ENCODE data around the gene PSMC1. TPM values are rescaled to one million over a fixed set of nuclear protein-coding genes. Genes with fewer than 3 reads are reported as not detected.

PSMC1 gene
- total RNA-seq, 1 experiment from 2014 or later = 132 TPM

DNA sequence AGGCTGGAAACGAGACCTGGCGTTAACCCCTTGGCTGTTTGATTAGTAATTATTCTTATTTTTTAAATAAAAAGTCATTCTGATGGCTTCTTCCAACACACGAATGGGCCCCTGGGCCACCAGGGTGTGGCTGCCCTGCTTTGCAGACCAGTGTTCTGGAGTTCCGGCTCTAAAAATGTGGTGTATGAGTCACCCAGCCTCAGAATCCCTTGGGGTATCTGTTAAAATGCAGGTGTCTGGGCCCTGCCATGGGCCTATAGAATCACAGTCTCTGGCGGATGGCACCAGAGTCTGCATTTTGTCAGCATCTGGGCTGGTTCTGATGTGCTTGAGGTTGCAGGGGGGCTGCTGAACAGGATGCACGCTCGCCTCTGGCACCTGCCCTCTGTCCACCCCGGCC lies 2.5 kb upstream of the PSMC1 start:
- DNase-seq (ENCODE audit: low read depth, low spot score) = no peak
- intact Hi-C loops (cut with micrococcal nuclease) = no loop called here
- TF ChIP-seq, protein P1, sequence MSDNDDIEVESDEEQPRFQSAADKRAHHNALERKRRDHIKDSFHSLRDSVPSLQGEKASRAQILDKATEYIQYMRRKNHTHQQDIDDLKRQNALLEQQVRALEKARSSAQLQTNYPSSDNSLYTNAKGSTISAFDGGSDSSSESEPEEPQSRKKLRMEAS (IDR thresholded peaks at IDR 0.05) = no peak
- no peak for TF ChIP-seq YY1 (IDR thresholded peaks at IDR 0.05; ENCODE audit: extremely low read depth, insufficient replicate concordance, low read depth, low read length)
- no peak for TF ChIP-seq CBX3 (IDR thresholded peaks at IDR 0.05; ENCODE audit: low read depth)
- no peak for TF ChIP-seq ZFX (IDR thresholded peaks at IDR 0.05)
- TF ChIP-seq RAD21 (IDR thresholded peaks at IDR 0.05; ENCODE audit: low read depth) = no peak
- TF ChIP-seq, protein P2, sequence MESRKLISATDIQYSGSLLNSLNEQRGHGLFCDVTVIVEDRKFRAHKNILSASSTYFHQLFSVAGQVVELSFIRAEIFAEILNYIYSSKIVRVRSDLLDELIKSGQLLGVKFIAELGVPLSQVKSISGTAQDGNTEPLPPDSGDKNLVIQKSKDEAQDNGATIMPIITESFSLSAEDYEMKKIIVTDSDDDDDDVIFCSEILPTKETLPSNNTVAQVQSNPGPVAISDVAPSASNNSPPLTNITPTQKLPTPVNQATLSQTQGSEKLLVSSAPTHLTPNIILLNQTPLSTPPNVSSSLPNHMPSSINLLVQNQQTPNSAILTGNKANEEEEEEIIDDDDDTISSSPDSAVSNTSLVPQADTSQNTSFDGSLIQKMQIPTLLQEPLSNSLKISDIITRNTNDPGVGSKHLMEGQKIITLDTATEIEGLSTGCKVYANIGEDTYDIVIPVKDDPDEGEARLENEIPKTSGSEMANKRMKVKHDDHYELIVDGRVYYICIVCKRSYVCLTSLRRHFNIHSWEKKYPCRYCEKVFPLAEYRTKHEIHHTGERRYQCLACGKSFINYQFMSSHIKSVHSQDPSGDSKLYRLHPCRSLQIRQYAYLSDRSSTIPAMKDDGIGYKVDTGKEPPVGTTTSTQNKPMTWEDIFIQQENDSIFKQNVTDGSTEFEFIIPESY (IDR thresholded peaks at IDR 0.05; ENCODE audit: extremely low read depth, insufficient replicate concordance, low read length) = no peak
- no peak for TF ChIP-seq CEBPB (IDR thresholded peaks at IDR 0.05; ENCODE audit: low read depth)
- TF ChIP-seq, protein P3, sequence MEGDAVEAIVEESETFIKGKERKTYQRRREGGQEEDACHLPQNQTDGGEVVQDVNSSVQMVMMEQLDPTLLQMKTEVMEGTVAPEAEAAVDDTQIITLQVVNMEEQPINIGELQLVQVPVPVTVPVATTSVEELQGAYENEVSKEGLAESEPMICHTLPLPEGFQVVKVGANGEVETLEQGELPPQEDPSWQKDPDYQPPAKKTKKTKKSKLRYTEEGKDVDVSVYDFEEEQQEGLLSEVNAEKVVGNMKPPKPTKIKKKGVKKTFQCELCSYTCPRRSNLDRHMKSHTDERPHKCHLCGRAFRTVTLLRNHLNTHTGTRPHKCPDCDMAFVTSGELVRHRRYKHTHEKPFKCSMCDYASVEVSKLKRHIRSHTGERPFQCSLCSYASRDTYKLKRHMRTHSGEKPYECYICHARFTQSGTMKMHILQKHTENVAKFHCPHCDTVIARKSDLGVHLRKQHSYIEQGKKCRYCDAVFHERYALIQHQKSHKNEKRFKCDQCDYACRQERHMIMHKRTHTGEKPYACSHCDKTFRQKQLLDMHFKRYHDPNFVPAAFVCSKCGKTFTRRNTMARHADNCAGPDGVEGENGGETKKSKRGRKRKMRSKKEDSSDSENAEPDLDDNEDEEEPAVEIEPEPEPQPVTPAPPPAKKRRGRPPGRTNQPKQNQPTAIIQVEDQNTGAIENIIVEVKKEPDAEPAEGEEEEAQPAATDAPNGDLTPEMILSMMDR (IDR thresholded peaks at IDR 0.05 in 2 of 3, conservative IDR thresholded peaks at IDR 0.05 in 1 of 3; ENCODE audit: borderline replicate concordance in 1 of 3, insufficient read depth in 1 of 3, low read depth in 2 of 3, low read length in 2 of 3) = no peak
- TF ChIP-seq TCF7L2 (IDR thresholded peaks at IDR 0.05; ENCODE audit: borderline replicate concordance, extremely low read depth, insufficient read depth, insufficient read length) = no peak
- TF ChIP-seq EGR1 (IDR thresholded peaks at IDR 0.05; ENCODE audit: low read depth) = no peak
- no peak for TF ChIP-seq FOSL1 (IDR thresholded peaks at IDR 0.05; ENCODE audit: low read depth)
- TF ChIP-seq SIN3A (IDR thresholded peaks at IDR 0.05; ENCODE audit: low read depth) = no peak
- TF ChIP-seq, protein P4, sequence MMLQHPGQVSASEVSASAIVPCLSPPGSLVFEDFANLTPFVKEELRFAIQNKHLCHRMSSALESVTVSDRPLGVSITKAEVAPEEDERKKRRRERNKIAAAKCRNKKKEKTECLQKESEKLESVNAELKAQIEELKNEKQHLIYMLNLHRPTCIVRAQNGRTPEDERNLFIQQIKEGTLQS (IDR thresholded peaks at IDR 0.05) = no peak
- TF ChIP-seq POLR2AphosphoS5 (IDR thresholded peaks at IDR 0.05; ENCODE audit: low read depth, low read length) = no peak
- no peak overlapping the region for H3K4me3 ChIP-seq (replicated peaks in 1 of 2; ENCODE audit: low read depth in 1 of 2, low read length in 2 of 2)
- H2AFZ ChIP-seq (ENCODE audit: low read depth, low read length, poor library complexity, severe bottlenecking) = no peak overlapping the region
- CTCF ChIA-PET = no interaction called here
- H3K9me2 ChIP-seq (ENCODE audit: insufficient read depth) = no peaks in the 10 kb centered on the region
- ATAC-seq = no peak
- H3K4me2 ChIP-seq (ENCODE audit: low read length) = no peak overlapping the region
- peaks cover 27% of the 10 kb centered on the region for H3K79me2 ChIP-seq (ENCODE audit: insufficient read depth, low read length)
- no peaks in the 10 kb centered on the region for H3K27me3 ChIP-seq (ENCODE audit: insufficient read depth, low read length)
- BruUV-seq (replicated peaks) = no TSS peak
- no peaks in the 10 kb centered on the region for H3K9me3 ChIP-seq (ENCODE audit: control insufficient read depth in 1 of 2, insufficient read depth in 1 of 2, low read depth in 1 of 2, low read length in 2 of 2)
- RAD21 ChIA-PET (ENCODE audit: low non-redundant PET in 1 of 2, low total read pairs in 2 of 2, uncharacterized antibody in 2 of 2, unreplicated experiment in 2 of 2) = no interaction called here
- peaks cover 0 to 2% of the 10 kb centered on the region in 2 experiments; a peak in 1 of 4 replicates for H3K36me3 ChIP-seq (ENCODE audit: control insufficient read depth in 1 of 2, insufficient read depth in 2 of 2, low read length in 2 of 2)
- H3K9ac ChIP-seq (ENCODE audit: low read length) = no peak overlapping the region
- POLR2A ChIA-PET = no interaction called here
- H3K27ac ChIP-seq (ENCODE audit: low read depth, low read length) = no peak overlapping the region
- H3K4me1 ChIP-seq (ENCODE audit: control insufficient read depth in 1 of 2, insufficient read depth in 2 of 2, low read length in 2 of 2) = peaks cover 7 to 14% of the 10 kb centered on the region in 2 experiments; a peak in 3 of 4 replicates
- no peaks in the 10 kb centered on the region; the same call in 1 of the 2 replicates for H4K20me1 ChIP-seq (ENCODE audit: insufficient read depth)
